HG03460 (cell line): ENCODE measurements around the gene COQ8A.

Source experiments
- ATAC-seq: cut with Tn5 transposase; IDR thresholded peaks from one replicate; pipeline ENCODE4 v1.9.1; 2021; ENCODE audit not compliant: unreplicated experiment

Gene COQ8A

DNA sequence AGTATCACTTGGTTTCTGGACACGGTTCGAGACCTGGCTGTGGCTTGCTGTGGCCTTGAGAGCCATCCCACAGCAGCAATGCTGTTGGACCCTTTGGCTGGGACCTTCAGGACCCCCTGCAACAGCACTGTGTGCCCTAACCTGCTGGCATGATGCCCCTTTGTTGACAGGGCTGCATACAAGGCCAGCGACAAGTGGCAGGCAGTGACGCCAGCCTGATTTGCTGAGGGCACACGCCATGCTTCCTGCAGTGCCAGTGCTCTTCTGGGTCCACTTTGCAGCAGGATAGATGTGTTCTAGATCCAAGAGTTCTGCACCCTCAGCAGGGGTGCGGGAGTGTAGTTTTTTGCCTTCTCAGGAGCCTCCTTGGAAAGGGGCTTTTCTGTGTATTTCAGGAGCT, 32.8 kb downstream of the COQ8A start:
- no peak for ATAC-seq

DNA sequence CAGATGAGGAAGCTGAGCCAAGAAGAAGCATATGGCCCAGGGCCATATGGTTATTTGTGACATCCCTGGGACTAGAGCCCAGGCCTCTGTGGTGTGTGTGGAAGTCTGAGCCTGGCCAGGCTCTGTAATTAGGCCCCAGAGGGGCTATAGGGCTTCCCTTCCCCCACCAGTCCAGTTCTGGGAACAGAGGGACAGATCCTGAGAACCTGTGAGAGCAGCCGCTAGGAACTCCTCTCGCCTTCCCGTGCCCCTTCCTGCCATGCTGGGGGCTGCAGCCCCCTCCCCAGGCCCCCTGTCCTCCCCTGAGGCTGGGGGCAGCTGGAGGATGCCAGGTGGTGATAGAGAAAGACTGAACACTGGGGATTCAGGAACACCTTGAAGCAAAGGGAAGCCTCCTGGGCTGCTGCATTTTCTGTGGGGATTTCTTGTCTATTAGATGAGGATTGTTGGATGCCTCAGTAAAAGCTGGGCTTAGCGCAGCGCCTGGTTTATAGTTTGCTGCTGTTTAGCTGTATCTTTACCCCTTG, 33.3 kb downstream of the COQ8A start:
- no peak for ATAC-seq

DNA sequence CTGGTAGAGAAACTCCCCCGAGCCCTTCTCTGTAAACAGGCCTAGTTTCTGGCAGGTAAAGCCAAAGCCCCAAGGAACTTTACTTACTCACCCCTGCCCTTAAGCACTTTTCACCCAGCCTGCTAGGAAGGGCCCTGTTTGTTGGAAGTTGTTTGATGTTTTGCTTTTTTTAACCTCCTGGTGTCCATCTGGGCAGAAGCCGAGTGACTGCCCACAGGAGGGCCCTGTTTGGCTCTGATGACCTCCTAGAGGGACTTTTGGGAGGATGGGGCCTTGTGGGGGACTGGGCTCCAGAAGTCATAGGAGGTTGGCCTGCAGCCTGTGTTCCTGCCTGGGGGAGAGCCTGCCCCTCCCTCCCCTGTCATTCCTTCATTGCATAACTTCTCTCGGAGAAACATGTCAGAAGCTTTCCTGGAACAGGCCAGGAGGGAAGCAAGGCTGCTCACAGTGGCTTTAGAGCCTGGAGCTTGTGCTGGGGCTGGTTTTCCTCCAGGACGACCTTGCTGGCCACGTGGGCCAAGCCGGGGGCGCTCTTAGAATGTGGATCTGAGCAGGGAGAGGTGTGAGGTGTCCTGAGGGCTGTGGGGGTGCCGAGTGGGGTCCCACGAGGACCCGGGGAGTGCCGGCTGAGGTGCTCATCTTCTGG, 33.9 kb downstream of the COQ8A start:
- no peak for ATAC-seq

DNA sequence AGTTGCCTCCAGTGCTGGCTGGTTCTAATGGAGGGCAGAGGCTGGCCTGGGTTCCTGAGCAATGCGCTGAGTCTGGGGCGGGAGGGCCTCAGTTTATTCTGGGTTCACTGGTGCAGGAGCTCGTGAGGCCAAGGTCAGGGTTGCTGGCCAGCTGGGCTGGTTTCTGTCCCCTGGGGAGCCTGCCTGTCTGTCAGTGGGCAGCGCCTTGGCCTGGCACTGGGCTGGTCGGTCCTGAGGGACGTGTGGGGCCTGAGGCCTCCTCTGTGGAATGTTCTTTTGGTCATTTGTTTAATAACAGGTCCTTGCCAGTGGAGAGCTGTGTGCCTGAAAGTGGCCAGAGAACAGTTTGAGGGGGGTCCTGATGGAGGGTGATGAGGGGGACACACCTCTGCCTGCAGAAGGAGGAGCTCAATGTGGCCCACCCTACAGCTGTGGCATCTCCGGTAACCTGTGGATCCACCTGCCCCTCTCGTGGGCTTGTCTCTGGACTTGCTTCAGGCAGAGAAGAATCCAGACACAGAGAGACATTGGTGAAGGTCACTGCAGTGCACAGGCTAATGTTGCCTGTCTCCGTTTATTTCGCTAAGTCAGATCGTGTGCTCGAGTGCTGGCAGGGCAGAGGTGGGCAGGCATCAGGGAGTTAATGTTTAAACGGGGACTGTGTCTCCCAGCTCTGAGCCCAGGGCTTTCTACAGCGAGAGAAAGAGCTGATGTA, 34.6 kb downstream of the COQ8A start:
- ATAC-seq, result no peak

DNA sequence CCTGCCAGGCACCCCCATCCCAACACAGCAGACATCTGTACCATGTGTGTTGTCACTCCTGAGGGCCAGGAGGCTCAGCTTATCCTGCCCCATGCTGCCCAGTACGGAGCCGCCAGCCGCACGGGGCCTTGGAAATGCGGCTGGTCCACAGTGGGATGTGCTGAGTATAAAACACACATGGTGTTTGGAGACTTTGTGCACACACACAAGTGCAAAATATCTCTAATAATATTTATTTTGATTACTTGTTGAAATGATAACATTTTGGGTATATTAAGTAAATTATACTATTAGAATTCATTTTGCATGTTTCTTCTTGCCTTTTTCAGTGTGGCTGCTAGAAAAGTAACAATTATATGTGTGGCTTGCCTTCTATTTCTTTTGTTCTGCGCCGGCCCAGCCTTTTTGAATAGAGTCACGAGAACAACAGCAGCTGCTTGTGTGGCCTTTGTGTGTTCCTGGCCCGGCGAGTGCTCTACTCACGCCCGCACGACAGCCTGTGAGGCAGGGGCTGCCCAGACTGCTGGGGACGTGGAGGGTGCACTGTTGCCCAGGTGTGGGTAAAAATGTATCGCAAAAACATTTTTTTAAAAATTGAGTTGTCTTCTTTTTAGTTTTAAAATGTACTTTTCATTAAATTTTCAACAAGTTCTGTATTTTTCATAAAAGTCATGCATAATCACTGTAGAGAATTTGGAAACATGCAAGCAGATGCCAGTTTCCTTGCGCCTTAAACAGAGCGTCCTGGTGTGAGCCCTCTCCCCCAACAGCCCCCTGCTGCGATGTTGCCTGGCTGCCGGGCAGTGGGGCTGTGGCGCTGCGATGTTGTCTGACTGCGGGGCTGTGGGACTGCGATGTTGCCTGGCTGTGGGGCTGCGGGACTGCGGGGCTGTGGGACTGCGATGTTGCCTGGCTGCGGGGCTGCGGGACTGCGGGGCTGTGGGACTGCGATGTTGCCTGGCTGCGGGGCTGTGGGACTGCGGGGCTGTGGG, 35.5 kb downstream of the COQ8A start:
- ATAC-seq, result no peak

DNA sequence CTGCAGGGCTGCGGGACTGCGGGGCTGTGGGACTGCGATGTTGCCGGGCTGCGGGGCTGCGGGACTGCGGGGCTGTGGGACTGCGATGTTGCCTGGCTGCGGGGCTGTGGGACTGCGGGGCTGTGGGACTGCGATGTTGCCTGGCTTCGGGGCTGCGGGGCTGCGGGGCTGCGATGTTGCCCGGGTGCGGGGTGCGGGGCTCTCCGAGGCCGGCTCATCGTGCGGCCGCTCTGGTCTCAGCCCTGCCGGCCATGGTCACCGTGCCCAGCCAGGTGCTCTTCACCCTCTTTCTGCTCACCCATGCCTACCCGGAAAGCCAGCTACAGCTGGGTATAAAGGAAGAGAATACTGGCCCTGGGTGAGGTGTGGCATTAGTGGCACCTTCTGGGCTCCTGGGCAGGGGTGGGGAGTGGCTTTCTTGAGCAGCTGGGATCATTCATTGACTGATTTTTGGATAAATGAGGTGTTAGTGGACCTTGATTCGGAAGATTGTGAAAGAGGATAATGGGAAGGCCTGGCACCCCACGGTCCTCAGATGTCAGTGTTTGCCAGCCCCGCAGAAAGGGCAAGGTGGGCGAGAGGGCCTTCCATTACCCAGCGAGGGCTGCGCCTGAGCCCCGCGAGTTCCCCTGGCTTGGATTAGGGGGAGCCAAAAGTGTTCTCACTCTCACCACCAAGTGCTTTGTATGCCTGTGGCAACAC, 36.3 kb downstream of the COQ8A start:
- no peak for ATAC-seq

DNA sequence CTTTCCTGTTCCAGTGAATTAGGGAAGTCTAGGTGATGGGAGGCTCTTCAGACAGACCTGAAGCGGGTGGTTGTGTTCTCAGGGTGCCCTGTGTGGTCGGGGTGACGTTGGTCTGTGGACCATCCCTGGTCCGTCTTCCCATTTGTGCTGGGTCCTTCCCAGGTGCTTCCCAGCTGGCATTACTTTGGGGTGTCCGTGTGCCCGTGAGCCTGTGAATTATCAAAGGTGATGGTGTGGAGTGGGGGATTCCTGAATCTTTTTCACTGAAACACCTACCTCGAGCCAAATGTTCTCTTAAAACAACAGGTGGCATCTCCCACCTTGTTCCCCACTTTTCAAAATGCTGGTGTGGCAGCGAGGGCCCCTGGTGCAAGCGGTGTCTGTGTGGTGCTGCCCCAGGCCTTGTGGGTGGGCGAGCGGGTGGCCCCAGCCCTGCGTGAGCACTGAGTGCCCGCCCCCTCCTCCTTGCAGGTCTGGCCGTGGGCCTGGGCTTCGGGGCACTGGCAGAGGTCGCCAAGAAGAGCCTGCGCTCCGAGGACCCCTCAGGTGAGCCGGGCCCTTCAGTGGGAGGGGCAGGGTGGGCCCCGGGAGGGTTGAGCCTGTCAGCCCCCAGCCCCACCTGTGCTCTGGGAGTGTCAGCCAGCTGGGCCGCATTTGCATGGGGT, 37.0 kb downstream of the COQ8A start:
- no peak for ATAC-seq

DNA sequence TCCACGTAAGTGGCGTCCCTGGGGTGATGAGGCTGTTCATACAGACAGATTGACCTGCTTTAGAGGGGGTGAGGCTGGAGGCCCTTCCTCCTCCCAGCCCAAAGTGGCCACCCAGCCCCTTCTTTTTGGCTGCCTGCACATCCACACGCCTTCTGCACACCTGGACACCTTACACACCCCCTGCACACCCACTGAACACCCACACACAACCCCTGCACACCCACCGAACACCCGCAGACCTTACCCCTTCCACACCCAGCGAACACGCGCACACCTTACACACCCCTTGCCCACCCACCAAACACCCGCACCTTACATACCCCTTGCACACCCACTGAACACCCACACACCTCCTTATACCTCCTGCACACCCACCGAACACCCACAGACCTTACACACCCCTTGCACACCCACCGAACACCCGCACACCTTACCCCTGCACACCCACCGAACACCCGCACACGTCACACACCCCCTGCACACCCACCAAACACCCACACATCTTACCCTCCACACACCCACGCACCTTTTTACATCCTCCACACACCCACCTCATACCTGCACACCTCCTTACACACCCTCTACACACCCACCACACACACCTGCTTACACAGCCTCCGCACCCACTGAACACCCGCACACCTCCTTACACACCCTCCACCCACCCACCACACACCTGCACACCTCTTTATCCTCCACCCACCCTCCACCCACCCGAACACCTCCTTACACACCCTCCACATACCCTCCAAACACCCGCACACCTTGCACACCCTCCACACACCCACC, 37.7 kb downstream of the COQ8A start:
- no peak for ATAC-seq

DNA sequence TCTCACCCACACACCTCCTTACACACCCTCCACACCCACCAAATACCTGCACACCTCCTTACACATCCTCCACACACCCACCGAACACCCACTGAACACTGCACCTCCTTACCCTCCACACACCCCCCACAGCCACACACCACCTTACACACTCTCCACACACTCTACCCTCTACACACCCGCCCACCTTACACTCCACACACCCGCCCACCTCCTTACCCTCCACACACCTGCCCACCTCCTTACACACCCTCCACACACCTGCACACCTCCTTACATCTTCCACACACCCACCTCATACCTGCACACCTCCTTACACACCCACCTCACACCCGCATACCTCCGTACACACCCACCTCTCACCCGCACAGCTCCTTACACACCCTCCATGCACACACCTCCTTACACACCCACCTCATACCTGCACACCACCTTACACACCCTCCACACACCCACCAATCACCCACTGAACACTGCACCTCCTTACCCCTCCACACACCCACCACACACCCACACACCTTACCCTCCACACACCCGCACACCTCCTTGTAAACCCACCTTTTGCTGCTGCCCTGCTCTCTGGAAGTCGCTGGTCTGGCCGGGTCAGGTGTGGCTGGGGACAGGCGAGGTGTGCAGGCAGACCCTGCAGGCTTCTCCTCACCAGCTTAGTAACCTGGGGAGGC, 38.5 kb downstream of the COQ8A start:
- ATAC-seq, result no peak

DNA sequence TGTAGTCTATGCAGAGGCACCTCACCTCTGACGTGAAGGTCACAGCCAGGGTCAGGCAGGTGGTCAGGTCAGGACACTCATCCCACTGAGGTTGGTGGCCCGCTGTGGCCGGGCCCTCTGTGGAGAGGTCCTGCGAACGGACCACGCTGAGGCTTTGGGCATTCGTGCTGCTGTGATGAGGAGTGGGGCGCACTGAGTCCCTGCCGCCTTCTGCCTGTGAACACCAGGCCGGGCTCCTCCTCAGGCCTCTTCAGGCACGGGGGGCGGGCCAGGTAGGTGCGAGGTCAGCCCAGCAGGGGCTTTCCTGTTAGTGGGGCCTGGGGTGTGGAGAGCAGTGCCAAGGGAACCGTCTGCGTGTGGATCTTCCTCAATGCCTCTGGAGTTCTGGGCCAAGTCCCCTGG, 39.0 kb downstream of the COQ8A start:
- ATAC-seq, result no peak

DNA sequence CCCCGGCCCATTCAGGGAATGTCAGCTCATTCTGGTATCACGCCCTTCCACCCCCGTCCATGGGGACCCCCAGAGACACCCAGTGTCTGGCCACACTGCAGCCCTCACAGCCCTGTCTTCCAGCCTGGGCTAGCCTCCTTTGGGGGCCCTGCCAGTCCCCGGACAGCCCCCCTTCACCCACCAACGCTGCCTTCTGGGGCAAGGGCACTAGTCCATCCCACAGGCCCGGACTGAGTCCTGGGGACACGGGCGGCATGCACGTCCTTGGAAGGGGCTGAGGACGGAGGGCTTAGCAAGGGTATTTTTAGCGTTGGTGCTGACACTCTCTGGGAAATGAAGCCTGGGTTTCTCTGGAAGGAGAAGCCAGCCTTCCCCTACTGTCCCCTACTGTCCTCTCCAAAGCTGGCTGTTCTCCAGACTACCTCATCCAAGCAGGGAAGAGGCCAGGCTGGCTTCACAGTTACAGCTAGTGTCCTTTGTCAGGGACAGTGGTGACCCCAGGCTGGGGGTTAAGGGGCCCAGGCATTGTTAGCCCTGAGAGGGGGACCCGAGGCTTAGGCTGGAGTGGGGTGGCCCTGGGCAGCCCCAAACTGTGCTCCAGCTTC, 39.5 kb downstream of the COQ8A start:
- ATAC-seq, result no peak

DNA sequence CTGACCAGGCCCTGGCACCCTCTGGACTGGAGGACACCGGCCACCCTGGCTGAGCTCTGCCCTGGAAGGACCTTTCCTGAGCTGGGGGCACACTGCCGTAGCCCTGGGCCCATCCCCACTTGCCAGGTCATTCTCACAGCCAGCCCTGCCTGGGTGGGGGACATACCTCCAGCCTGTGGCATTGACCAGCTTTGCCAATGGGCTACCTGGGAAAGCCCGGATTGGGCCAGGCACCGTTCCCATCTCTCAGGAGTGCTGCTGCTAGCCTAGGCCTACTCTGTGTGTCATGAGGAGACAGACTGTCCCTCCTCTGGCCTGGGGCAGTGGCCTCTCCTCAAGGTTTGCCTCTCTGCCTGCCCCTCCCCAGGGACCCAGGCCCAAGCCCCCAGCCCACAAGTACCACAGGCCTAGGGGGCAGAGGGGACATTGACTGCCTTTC, 40.0 kb downstream of the COQ8A start:
- no peak for ATAC-seq

DNA sequence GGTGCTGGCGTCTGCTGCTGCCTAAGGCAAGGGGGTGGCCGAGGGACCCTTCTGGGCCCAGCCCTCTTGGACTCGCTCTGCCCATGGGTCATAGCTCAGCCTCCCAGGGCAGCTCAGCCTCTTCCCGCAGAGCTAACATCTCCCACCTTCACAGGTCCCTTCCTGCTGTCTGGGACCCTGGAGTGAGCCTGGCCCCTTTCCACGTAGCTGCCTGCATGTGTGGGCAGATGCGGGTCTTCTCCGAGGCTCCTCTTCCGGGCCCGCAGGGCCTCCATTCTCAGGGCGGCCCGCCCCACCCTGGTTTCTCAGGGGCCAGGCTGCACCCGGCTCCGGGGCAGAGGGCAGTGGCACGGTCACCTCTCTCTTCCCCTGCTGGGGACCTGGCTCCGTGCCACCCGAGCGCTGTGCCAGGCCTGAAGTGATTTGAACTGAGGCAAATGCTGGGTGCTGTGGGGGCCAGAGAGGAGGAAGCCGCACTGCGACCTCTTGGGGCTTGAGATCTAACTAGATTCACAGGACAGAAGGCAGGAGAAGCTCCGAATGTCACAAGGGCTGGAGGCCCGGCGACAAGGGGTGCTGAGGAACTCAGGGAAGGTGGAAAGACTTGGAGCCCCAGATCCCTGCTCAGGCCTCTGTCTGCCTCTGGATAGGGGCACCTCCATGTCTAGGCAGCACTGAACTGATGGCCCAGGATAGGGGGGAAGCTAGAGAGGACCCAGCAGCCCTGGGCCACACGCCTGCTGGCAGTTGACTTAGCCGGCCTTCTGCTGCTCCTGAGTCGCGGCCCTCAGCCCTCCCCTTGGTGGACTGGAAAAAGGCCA, 40.7 kb downstream of the COQ8A start:
- ATAC-seq, result no peak

DNA sequence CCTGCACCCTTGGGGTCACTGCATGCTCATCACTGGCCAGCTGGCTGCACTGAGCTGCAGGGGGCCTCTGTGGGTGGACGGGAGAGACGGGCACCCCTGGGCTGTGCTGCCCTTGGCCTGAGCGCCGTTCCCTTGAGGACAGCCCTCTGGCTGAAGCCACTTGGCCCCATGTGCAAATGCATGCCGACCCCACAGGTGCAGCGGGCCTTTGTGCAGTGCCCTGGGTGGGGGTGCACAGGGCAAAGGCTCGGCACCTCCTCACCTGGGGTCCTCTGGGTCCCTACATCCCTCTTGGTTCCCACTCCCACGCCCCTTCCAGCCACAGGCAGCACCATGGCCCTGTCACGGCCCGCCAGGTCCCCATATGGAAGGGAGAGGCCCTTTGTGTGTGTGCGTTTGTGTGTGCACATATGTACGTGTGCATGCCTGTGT, 41.3 kb downstream of the COQ8A start:
- no peak for ATAC-seq

DNA sequence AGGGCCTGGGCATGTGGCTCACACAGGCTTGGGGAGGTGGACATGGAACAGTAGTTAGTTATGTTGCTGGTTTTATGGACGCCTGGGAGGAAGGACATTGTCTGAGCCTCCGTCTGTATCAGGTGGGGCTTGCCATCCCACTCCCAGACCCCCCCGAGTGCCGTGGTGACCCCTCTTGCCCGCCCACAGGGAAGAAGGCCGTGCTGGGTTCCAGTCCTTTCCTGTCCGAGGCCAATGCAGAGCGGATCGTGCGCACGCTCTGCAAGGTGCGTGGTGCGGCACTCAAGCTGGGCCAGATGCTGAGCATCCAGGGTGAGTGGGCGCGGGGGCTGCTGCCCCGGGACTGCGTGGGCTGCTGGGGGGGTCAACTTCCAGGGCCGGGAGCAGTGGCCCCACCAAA, 41.7 kb downstream of the COQ8A start:
- no peak for ATAC-seq

DNA sequence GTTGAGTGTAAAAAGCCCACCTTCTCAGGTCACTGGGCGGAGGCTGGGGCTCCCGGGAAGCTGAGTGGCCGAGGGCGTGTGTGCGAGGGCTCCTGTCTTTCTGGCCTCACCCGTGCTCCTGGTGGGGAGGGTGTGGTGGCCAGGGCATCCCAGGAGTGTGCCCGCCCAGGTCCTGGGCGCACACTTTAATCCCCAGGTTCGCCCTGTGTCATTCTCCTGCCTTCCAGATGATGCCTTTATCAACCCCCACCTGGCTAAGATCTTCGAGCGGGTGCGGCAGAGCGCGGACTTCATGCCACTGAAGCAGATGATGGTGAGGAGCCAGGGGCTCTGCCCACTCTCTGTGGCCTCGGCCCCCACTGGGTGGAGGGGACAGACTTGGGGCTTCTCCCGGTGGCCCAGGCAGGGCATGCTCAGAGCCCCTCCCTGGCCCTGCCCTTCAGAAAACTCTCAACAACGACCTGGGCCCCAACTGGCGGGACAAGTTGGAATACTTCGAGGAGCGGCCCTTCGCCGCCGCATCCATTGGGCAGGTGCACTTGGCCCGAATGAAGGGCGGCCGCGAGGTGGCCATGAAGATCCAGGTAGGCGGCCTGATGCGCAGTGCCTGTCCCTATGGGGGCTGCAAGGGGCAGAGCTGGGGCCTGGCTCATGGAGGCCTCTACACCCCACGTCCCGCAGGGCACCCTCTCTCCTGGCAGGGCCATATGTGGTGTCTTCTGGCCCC, 42.5 kb downstream of the COQ8A start:
- ATAC-seq, result no peak
